ENCODE data around the gene TTC28.

- TF ChIP-seq SUZ12 (IDR thresholded peaks at IDR 0.05; ENCODE audit: extremely low read depth, insufficient read depth, insufficient read length) (no peak), YY1 (IDR thresholded peaks at IDR 0.05; ENCODE audit: insufficient read depth, insufficient read length) (no peak)
Observed at GRCh38 chr22:27934069-27934468, 745.6 kb downstream of the TTC28 start.
